ENCODE results near the gene VSTM2B. TPM values are rescaled to one million over a fixed set of nuclear protein-coding genes. Genes with fewer than 3 reads are reported as not detected.

VSTM2B gene
- total and polyA plus RNA-seq, 2 of the 4 experiments (the other 2 are of a cell fraction): not detected

- H3K4ac ChIP-seq (ENCODE audit: low read depth, low read length): peak within 1 kb of the TSS; percentile 99
- H3K9ac ChIP-seq (ENCODE audit: low read depth, low read length): peak within 1 kb of the TSS; percentile 97
- no peaks in the 10 kb centered on the region for H3K9me3 ChIP-seq (ENCODE audit: control insufficient read depth, insufficient read depth, low read length)
- ChIA-PET CTCF (interaction anchor here (1.1 to 1.4 kb wide), 3 partner anchors 61 to 111 kb away, joined by 3 to 8 read pairs (median 3); no protein-coding TSS in a partner anchor), POLR2A (ENCODE audit: unreplicated experiment) (interaction anchor here (1.2 kb wide), 1 partner anchor 111 kb away, joined by 3 read pairs; no protein-coding TSS in a partner anchor)
- peak within 1 kb of the TSS; percentile 99 for H3K14ac ChIP-seq (replicated peaks; ENCODE audit: low read depth, low read length)
- peak within 1 kb of the TSS; percentile 96 for H3K4me2 ChIP-seq (ENCODE audit: low read depth, low read length)
- peak within 1 kb of the TSS; percentile 93 for H3K56ac ChIP-seq (ENCODE audit: extremely low read depth, insufficient read depth, low read length)
- intact Hi-C loops (cut with micrococcal nuclease) (loop anchor here (1.0 to 5.0 kb wide), 2 partner anchors 110 to 394 kb away; partner anchors contain the start of gene UQCRFS1), in situ Hi-C loops (cut with MboI; ENCODE audit: low sequenced_read_pairs) (no loop called here), dilution Hi-C loops (cut with HindIII; ENCODE audit: low sequenced_read_pairs, unreplicated experiment) (no loop called here)
- H2BK20ac ChIP-seq (ENCODE audit: low read depth, low read length): no peak within 1 kb of the TSS
- BruUV-seq (replicated peaks): no TSS peak
- H3K23ac ChIP-seq (ENCODE audit: low read depth, low read length): peak within 1 kb of the TSS; percentile 98
- H3K36me3 ChIP-seq (ENCODE audit: control insufficient read depth, insufficient read depth, low read length): peaks cover 7% of the 10 kb centered on the region
- ATAC-seq (ENCODE audit: low read depth): peak; percentile 92
- H3K9me1 ChIP-seq (ENCODE audit: insufficient read depth, low read length): no peaks in the 10 kb centered on the region
- peak within 1 kb of the TSS; percentile 87 for H2BK5ac ChIP-seq (ENCODE audit: low read depth, low read length, poor library complexity, severe bottlenecking)
- H3K4me1 ChIP-seq (ENCODE audit: control insufficient read depth, insufficient read depth, low read length): peaks cover 2% of the 10 kb centered on the region; the same call in 1 of the 2 replicates
- no peak within 1 kb of the TSS for H2BK15ac ChIP-seq (ENCODE audit: low read depth, low read length)
- peak within 1 kb of the TSS; percentile 99 for H2AFZ ChIP-seq (replicated peaks; ENCODE audit: low read length, poor library complexity)
- H3K18ac ChIP-seq (ENCODE audit: low read depth, low read length): peak within 1 kb of the TSS; percentile 85
- H3K27me3 ChIP-seq (ENCODE audit: control insufficient read depth, insufficient read depth, low read length): peaks cover 4% of the 10 kb centered on the region; the same call in 1 of the 2 replicates
- peak within 1 kb of the TSS; percentile 90 for H4K5ac ChIP-seq (ENCODE audit: low read depth, low read length)
- peak within 1 kb of the TSS; percentile 93 for H2AK5ac ChIP-seq (ENCODE audit: low read depth, low read length)
- H3K27ac ChIP-seq (ENCODE audit: insufficient read depth, low read length): peak within 1 kb of the TSS; percentile 93
- peak within 1 kb of the TSS; percentile 91 for H2AK9ac ChIP-seq (replicated peaks; ENCODE audit: low read depth, low read length, poor library complexity)
- H4K8ac ChIP-seq (ENCODE audit: low read depth in 2 of 2, low read length in 2 of 2): peak within 1 kb of the TSS; percentile 98 to 99
- WGBS, 2 experiments (ENCODE audit: extremely low coverage in 2 of 2, insufficient read length in 1 of 2): 0% methylated on average over 11 of the region's 47 CpGs; no CpG with 5 or more reads in 1 of the 2 experiments
- H2BK120ac ChIP-seq (ENCODE audit: low read depth, low read length): peak within 1 kb of the TSS; percentile 84
- peaks cover 21 to 22% of the 10 kb centered on the region in 2 experiments for H3K79me1 ChIP-seq (ENCODE audit: low read depth in 1 of 2, low read length in 2 of 2)
- H3K4me3 ChIP-seq (ENCODE audit: insufficient read depth, low read depth, low read length): peak within 1 kb of the TSS; percentile 79
- no peaks in the 10 kb centered on the region for H4K20me1 ChIP-seq (ENCODE audit: insufficient read depth, low read length)
- DNase-seq: peak; percentile 94
- peak within 1 kb of the TSS; percentile 95 for H4K91ac ChIP-seq (ENCODE audit: insufficient read depth, low read depth, low read length)
- TF ChIP-seq, protein P1, sequence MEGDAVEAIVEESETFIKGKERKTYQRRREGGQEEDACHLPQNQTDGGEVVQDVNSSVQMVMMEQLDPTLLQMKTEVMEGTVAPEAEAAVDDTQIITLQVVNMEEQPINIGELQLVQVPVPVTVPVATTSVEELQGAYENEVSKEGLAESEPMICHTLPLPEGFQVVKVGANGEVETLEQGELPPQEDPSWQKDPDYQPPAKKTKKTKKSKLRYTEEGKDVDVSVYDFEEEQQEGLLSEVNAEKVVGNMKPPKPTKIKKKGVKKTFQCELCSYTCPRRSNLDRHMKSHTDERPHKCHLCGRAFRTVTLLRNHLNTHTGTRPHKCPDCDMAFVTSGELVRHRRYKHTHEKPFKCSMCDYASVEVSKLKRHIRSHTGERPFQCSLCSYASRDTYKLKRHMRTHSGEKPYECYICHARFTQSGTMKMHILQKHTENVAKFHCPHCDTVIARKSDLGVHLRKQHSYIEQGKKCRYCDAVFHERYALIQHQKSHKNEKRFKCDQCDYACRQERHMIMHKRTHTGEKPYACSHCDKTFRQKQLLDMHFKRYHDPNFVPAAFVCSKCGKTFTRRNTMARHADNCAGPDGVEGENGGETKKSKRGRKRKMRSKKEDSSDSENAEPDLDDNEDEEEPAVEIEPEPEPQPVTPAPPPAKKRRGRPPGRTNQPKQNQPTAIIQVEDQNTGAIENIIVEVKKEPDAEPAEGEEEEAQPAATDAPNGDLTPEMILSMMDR (conservative IDR thresholded peaks at IDR 0.05; ENCODE audit: low read depth, low read length): no peak
- TF ChIP-seq RCOR1 (IDR thresholded peaks at IDR 0.05; ENCODE audit: insufficient replicate concordance, low read length) (no peak), CEBPB (IDR thresholded peaks at IDR 0.05; ENCODE audit: low read depth, low read length) (peak; percentile 16; the same call in 1 of the 2 replicates), NFE2L2 (IDR thresholded peaks at IDR 0.05; ENCODE audit: low read depth, low read length) (no peak; the same call in 1 of the 2 replicates), FOS (IDR thresholded peaks at IDR 0.05; ENCODE audit: low read depth, low read length) (no peak), MXI1 (IDR thresholded peaks at IDR 0.05; ENCODE audit: borderline replicate concordance, low read depth, low read length) (peak; percentile 51; the same call in 1 of the 2 replicates), MAFK (IDR thresholded peaks at IDR 0.05; ENCODE audit: low read depth, low read length) (no peak), MAZ (IDR thresholded peaks at IDR 0.05; ENCODE audit: borderline replicate concordance, low read depth, low read length) (peak; percentile 74; the same call in 1 of the 2 replicates), ELK1 (IDR thresholded peaks at IDR 0.05; ENCODE audit: borderline replicate concordance, low read depth, low read length) (no peak), RAD21 (IDR thresholded peaks at IDR 0.05; ENCODE audit: low read length) (no peak), RFX5 (IDR thresholded peaks at IDR 0.05; ENCODE audit: low read depth, low read length) (no peak), POLR2A (IDR thresholded peaks at IDR 0.05; ENCODE audit: low read depth, low read length) (peak; percentile 96)
- TF ChIP-seq, protein P2, sequence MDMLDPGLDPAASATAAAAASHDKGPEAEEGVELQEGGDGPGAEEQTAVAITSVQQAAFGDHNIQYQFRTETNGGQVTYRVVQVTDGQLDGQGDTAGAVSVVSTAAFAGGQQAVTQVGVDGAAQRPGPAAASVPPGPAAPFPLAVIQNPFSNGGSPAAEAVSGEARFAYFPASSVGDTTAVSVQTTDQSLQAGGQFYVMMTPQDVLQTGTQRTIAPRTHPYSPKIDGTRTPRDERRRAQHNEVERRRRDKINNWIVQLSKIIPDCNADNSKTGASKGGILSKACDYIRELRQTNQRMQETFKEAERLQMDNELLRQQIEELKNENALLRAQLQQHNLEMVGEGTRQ (IDR thresholded peaks at IDR 0.05; ENCODE audit: low read depth, low read length): 0 out of 2 replicates have a peak, but pooled peaks have one; percentile 20
Measured at GRCh38 chr19:29605653-29606419, 80.0 kb downstream of the VSTM2B start, which contains the start of gene POP4. Gene POP4 (plus strand): TSS chr19:29606283. CDS start chr19:29606319, 36 bp downstream.

All from IMR-90 (cell line).